B cell (primary cell): ENCODE results near the gene ACTC1. TPM values are rescaled to one million over a fixed set of nuclear protein-coding genes. Genes with fewer than 3 reads are reported as not detected.

Source experiments
- ATAC-seq: fragments of 200-7000 bp; cut with Tn5 transposase; one replicate; pipeline ENCODE4 v1.10.0; 2021; ENCODE audit warnings: low read depth, mild to moderate bottlenecking, moderate number of reproducible peaks, moderate library complexity
- CTCF ChIA-PET: fragments of 350-600 bp; sonication (Branson Sonifier 250); formaldehyde crosslinking; loops from one replicate; lab custom pipeline; 2021; ENCODE audit warnings: antibody characterized with exemption, inconsistent platforms; lab: Charles Lee
- POLR2A ChIA-PET: fragments of 350-600 bp; sonication (Branson Sonifier 250); formaldehyde crosslinking; loops from one replicate; lab custom pipeline; 2021; ENCODE audit warnings: antibody characterized with exemption; lab: Charles Lee
- DNase-seq: peaks from one replicate; pipeline ENCODE4 v3.0.0; 2013
- H2AFZ ChIP-seq: 2 replicates; pipeline ENCODE4 v1.6.1; 2012; ENCODE audit warnings: mild to moderate bottlenecking, low read depth, low read length; ENCODE audit not compliant: insufficient read depth, poor library complexity, severe bottlenecking
- H3K27ac ChIP-seq, 2 donors: 1 replicate in 1 of 2; 2 replicates in 1 of 2; pipeline ENCODE4 v1.5.1; 2012 to 2013; ENCODE audit warnings: low read length in 2 of 2, mild to moderate bottlenecking in 2 of 2, moderate library complexity in 1 of 2
- H3K27me3 ChIP-seq, 4 experiments: fragments of 200-600 bp in 1 of 4; sonication (generic) in 1 of 4; replicated peaks in 1 of 4; 1 replicate in 2 of 4; 2 replicates in 2 of 4; pipeline versions ENCODE4 v1.6.1 to v1.7.0; 2013 to 2016; ENCODE audit warnings: low read length in 3 of 4, mild to moderate bottlenecking in 2 of 4, mixed read lengths in 1 of 4, moderate library complexity in 1 of 4; ENCODE audit not compliant: insufficient read depth in 4 of 4, control insufficient read depth in 3 of 4; ENCODE audit errors: control extremely low read depth in 1 of 4
- H3K36me3 ChIP-seq, 2 experiments: replicated peaks in 1 of 2; 1 replicate in 1 of 2; 2 replicates in 1 of 2; pipeline versions ENCODE4 v1.6.1 to v1.7.1; 2013; ENCODE audit warnings: low read length in 1 of 2; ENCODE audit not compliant: insufficient read depth in 2 of 2, control insufficient read depth in 1 of 2; ENCODE audit errors: control extremely low read depth in 1 of 2, extremely low read depth in 1 of 2
- H3K4me1 ChIP-seq, 2 donors: fragments of 200-600 bp in 1 of 2; sonication (generic) in 1 of 2; 1 replicate in 1 of 2; 2 replicates in 1 of 2; pipeline versions ENCODE4 v1.5.1 to v1.6.1; 2013 to 2017; ENCODE audit warnings: low read length in 2 of 2; ENCODE audit not compliant: control insufficient read depth in 2 of 2, insufficient read depth in 2 of 2
- H3K4me2 ChIP-seq: replicated peaks from 2 replicates; pipeline ENCODE3; 2012; ENCODE audit warnings: mild to moderate bottlenecking, low read depth, low read length; ENCODE audit not compliant: poor library complexity, severe bottlenecking
- H3K4me3 ChIP-seq, 5 experiments: fragments of 200-600 bp in 1 of 5; sonication (generic) in 1 of 5; 1 replicate in 3 of 5; 2 replicates in 2 of 5; pipeline versions ENCODE4 v1.5.1 to v1.7.0; 2011 to 2016; ENCODE audit warnings: low read length in 4 of 5, mild to moderate bottlenecking in 4 of 5, low read depth in 2 of 5, control low read depth in 1 of 5, moderate library complexity in 1 of 5; ENCODE audit not compliant: insufficient read depth in 1 of 5; ENCODE audit errors: control extremely low read depth in 1 of 5, extremely low read depth in 1 of 5
- H3K79me2 ChIP-seq: fragments of 200-600 bp; sonication (generic); one replicate; pipeline ENCODE4 v1.6.0; 2016; ENCODE audit warnings: low read length; ENCODE audit not compliant: control insufficient read depth, insufficient read depth
- H3K9ac ChIP-seq: fragments of 200-600 bp; sonication (generic); 2 replicates; pipeline ENCODE4 v1.6.1; 2017; ENCODE audit warnings: mild to moderate bottlenecking, low read length, moderate library complexity
- H3K9me3 ChIP-seq, 3 donors: one replicate each; pipeline versions ENCODE4 v1.6.1 to v1.7.1; 2013; ENCODE audit warnings: low read length in 2 of 3; ENCODE audit not compliant: control insufficient read depth in 2 of 3, insufficient read depth in 1 of 3; ENCODE audit errors: control extremely low read depth in 1 of 3
- H4K20me1 ChIP-seq: 2 replicates; pipeline ENCODE4 v1.6.0; 2012; ENCODE audit warnings: mild to moderate bottlenecking, low read length; ENCODE audit not compliant: insufficient read depth, control insufficient read depth, poor library complexity, severe bottlenecking
- H3K27ac Mint-ChIP-seq: one replicate; pipeline ENCODE4 v1.8.0; 2021; ENCODE audit warnings: mixed read lengths
- H3K27me3 Mint-ChIP-seq: one replicate; pipeline ENCODE4 v1.8.0; 2021; ENCODE audit warnings: mixed read lengths
- H3K4me1 Mint-ChIP-seq: one replicate; pipeline ENCODE4 v1.8.0; 2021; ENCODE audit warnings: mixed read lengths
- H3K4me3 Mint-ChIP-seq: one replicate; pipeline ENCODE4 v1.8.0; 2021; ENCODE audit warnings: mixed read lengths
- H3K9me3 Mint-ChIP-seq: one replicate; pipeline ENCODE4 v1.8.0; 2022; ENCODE audit warnings: mixed read lengths; ENCODE audit not compliant: insufficient read depth
- CTCF ChIP-seq: fragments of 200-600 bp; IDR thresholded peaks from one replicate; pipeline ENCODE4 v1.8.0; 2022; ENCODE audit warnings: antibody characterized with exemption, mild to moderate bottlenecking
- EZH2 ChIP-seq: IDR thresholded peaks from 2 replicates; pipeline ENCODE4 v1.6.1; 2012; ENCODE audit warnings: borderline replicate concordance, low read depth, mild to moderate bottlenecking, moderate library complexity, low read length; ENCODE audit not compliant: insufficient read depth, poor library complexity, severe bottlenecking
- WGBS: methylation state at CpG from one replicate; pipeline ENCODE4 v1.1.5; 2013; ENCODE audit warnings: missing lambda C conversion rate; ENCODE audit not compliant: insufficient coverage; 5-methylcytosine and 5-hydroxymethylcytosine counted together
- intact Hi-C: fragments of 100-400 bp; cut with micrococcal nuclease; formaldehyde crosslinking; loops from one replicate; pipeline ENCODE4 v1.10.0; 2022
- polyA plus RNA-seq: library from polyadenylated mRNA; depleted of rRNA; stranded (reverse); fragments of >200 nt; gene quantifications from 2 replicates; pipeline ENCODE4 v1.2.3, GENCODE V29; 2012
- total RNA-seq, 2 donors: library from RNA; stranded (reverse); fragments of 120-200 nt in 1 of 2; gene quantifications; 1 replicate in 1 of 2; 2 replicates in 1 of 2; pipeline versions ENCODE4 v1.2.3 to v1.2.4, GENCODE V29; 2013 to 2022

ACTC1 gene
- total and polyA plus RNA-seq, 2 donors (not counting 1 experiment from before 2014, with no cell fraction given) = not detected

GRCh38 chr15:34793071-34793470 is 2.3 kb downstream of the ACTC1 start:
- no peaks in the 10 kb centered on the region for H3K36me3 ChIP-seq
- ATAC-seq (no peak), DNase-seq (no peak)
- 97% methylated on average over 7 of the region's 9 CpGs for WGBS
- Mint-ChIP-seq H3K9me3 (no peaks in the 10 kb centered on the region), H3K4me3 (no peak overlapping the region), H3K4me1 (no peaks in the 10 kb centered on the region), H3K27ac (no peak overlapping the region), H3K27me3 (peaks cover 65% of the 10 kb centered on the region)
- no peaks in the 10 kb centered on the region for H3K79me2 ChIP-seq
- ChIA-PET POLR2A (no interaction called here), CTCF (no interaction called here)
- no peak overlapping the region for H2AFZ ChIP-seq
- no peak overlapping the region for H3K9ac ChIP-seq
- peaks cover 0 to 1% (median 0%) of the 10 kb centered on the region in 3 donors for H3K9me3 ChIP-seq
- H3K27me3 ChIP-seq = peaks cover 0 to 29% (median 9%) of the 10 kb centered on the region in 4 experiments
- H3K4me3 ChIP-seq = no peak overlapping the region
- intact Hi-C loops = loop anchor here (10.0 kb wide), 1 partner anchor 62 kb away; no protein-coding TSS in a partner anchor
- H3K4me1 ChIP-seq = no peaks in the 10 kb centered on the region
- TF ChIP-seq EZH2 (no peak), CTCF (no peak)
- H3K27ac ChIP-seq = no peak overlapping the region
- no peaks in the 10 kb centered on the region for H4K20me1 ChIP-seq
- no peak overlapping the region for H3K4me2 ChIP-seq

- H3K36me3 ChIP-seq = no peaks in the 10 kb centered on the region
- CTCF ChIA-PET = no interaction called here
- no peak overlapping the region for H3K4me2 ChIP-seq
- H3K9me3 Mint-ChIP-seq = no peaks in the 10 kb centered on the region
- TF ChIP-seq EZH2 (no peak), CTCF (no peak)
- POLR2A ChIA-PET = no interaction called here
- no peak overlapping the region for H3K27ac ChIP-seq
- H3K9me3 ChIP-seq = peaks cover 0 to 1% (median 0%) of the 10 kb centered on the region in 3 donors
- no peak for DNase-seq
- no peak overlapping the region for H2AFZ ChIP-seq
- intact Hi-C loops = loop anchor here (10.0 kb wide), 1 partner anchor 63 kb away; no protein-coding TSS in a partner anchor
- no peaks in the 10 kb centered on the region for H3K79me2 ChIP-seq
- peaks cover 0 to 29% (median 9%) of the 10 kb centered on the region in 4 experiments for H3K27me3 ChIP-seq
- no peaks in the 10 kb centered on the region for H4K20me1 ChIP-seq
- H3K4me3 ChIP-seq = no peak overlapping the region
- H3K4me1 Mint-ChIP-seq = no peaks in the 10 kb centered on the region
- H3K4me3 Mint-ChIP-seq = no peak overlapping the region
- WGBS = 44% methylated on average over 1 of the region's 3 CpGs
- H3K4me1 ChIP-seq = no peaks in the 10 kb centered on the region
- H3K27ac Mint-ChIP-seq = no peak overlapping the region
- no peak for ATAC-seq
- H3K27me3 Mint-ChIP-seq = peaks cover 65% of the 10 kb centered on the region
- H3K9ac ChIP-seq = no peak overlapping the region
These were observed 3.6 kb downstream of the ACTC1 start for GRCh38 chr15:34791701-34792100.
